Spleen (tissue), 11 donors: Measurements from ENCODE around the gene OR52A1. TPM values are rescaled to one million over a fixed set of nuclear protein-coding genes. Genes with fewer than 3 reads are reported as not detected.
"Not testable (repeated sequence)": the region's sequence is repeated elsewhere in the genome, so short reads cannot be mapped to it uniquely, and the experiment has no call there.

ENCODE experiments used
- DNase-seq: peaks from one replicate; pipeline ENCODE4 v3.0.0-alpha.2; 2020
- H3K27ac ChIP-seq, 8 donors: fragments of 200-600 bp; sonication (generic) in 7 of 8; 1 replicate in 4 of 8; 2 replicates in 4 of 8; pipeline versions ENCODE4 v1.5.0 to v1.8.0; 2016 to 2021; ENCODE audit warnings: inconsistent platforms in 4 of 8, mild to moderate bottlenecking in 4 of 8, moderate library complexity in 1 of 8
- H3K27me3 ChIP-seq, 7 donors: fragments of 200-600 bp; sonication (generic) in 6 of 7; replicated peaks in 1 of 7; 1 replicate in 4 of 7; 2 replicates in 3 of 7; pipeline versions ENCODE4 v1.5.0 to v1.8.0; 2016 to 2021; ENCODE audit warnings: inconsistent platforms in 3 of 7, mild to moderate bottlenecking in 1 of 7
- H3K36me3 ChIP-seq, 6 donors: fragments of 200-600 bp; sonication (generic) in 5 of 6; 1 replicate in 4 of 6; 2 replicates in 2 of 6; pipeline versions ENCODE4 v1.5.0 to v1.8.0; 2016 to 2021; ENCODE audit warnings: inconsistent platforms in 2 of 6
- H3K4me1 ChIP-seq, 6 donors: fragments of 200-600 bp; sonication (generic) in 5 of 6; 1 replicate in 3 of 6; 2 replicates in 3 of 6; pipeline versions ENCODE4 v1.5.0 to v1.8.0; 2016 to 2021; ENCODE audit warnings: inconsistent platforms in 3 of 6
- H3K4me3 ChIP-seq, 8 donors: fragments of 200-600 bp; sonication (generic) in 7 of 8; 1 replicate in 4 of 8; 2 replicates in 4 of 8; pipeline versions ENCODE4 v1.5.0 to v1.8.0; 2016 to 2021; ENCODE audit warnings: inconsistent platforms in 4 of 8, mild to moderate bottlenecking in 4 of 8, moderate library complexity in 2 of 8
- H3K9me3 ChIP-seq, 8 donors: fragments of 200-600 bp; sonication (generic) in 7 of 8; 1 replicate in 4 of 8; 2 replicates in 4 of 8; pipeline versions ENCODE4 v1.5.0 to v1.8.0; 2016 to 2021; ENCODE audit warnings: inconsistent platforms in 4 of 8
- CTCF ChIP-seq, 11 experiments: fragments of 200-600 bp in 7 of 11; fragments of 450-650 bp in 4 of 11; sonication (generic) in 4 of 11; IDR thresholded peaks in 8 of 11; conservative IDR thresholded peaks in 3 of 11; 1 replicate in 7 of 11; 2 replicates in 4 of 11; pipeline versions ENCODE4 v1.4.0 to v1.8.0; 2016 to 2021; ENCODE audit warnings: antibody characterized with exemption in 11 of 11, inconsistent platforms in 4 of 11, mild to moderate bottlenecking in 1 of 11
- POLR2A ChIP-seq, 3 donors: fragments of 450-650 bp; IDR thresholded peaks; one replicate each; pipeline ENCODE4 v1.5.1; 2017; ENCODE audit warnings: antibody characterized with exemption in 3 of 3, mild to moderate bottlenecking in 1 of 3
- POLR2AphosphoS5 ChIP-seq, 3 donors: sonication (generic); formaldehyde crosslinking; IDR thresholded peaks; one replicate each; pipeline ENCODE4 v1.5.1; 2017; ENCODE audit warnings: antibody characterized with exemption in 3 of 3
- WGBS, 5 donors: extraction: QIAGEN DNeasy Blood & Tissue Kit in 3 of 5; methylation state at CpG; one replicate each; pipeline versions ENCODE4 v1.1.5 to v1.1.7; 2013 to 2018; 5-methylcytosine and 5-hydroxymethylcytosine counted together
- intact Hi-C: fragments of 100-400 bp; cut with DNase I; formaldehyde crosslinking; loops from one replicate; pipeline ENCODE4 v1.15.0; 2023; ENCODE audit warnings: low total_unique reads
- polyA plus RNA-seq, 3 donors: library from polyadenylated mRNA; stranded (reverse); fragments of 200-250 nt; gene quantifications; one replicate each; pipeline ENCODE4 v1.2.1, GENCODE V29; 2013
- total RNA-seq, 7 donors: library from RNA; depleted of rRNA in 3 of 7; stranded (reverse); fragments of >200 nt in 3 of 7; fragmentation: NEBNext Ultra II Directional in 4 of 7; extraction: Animal tissue kit (Norgen Biotek cat#: 25700) in 4 of 7; gene quantifications; one replicate each; pipeline versions ENCODE4 v1.1.0 to v1.2.1, GENCODE V29; 2016 to 2021
- donor health status: healthy with polysubstance abuse.
- donor health status: DM: no; HTN: no; CAD: no; lungs with moderate emphysema.
- donor health status: DM: no; HTN: no; CAD: no.
- donor health status: Bipolar disorder and iron deficiency.
- donor health status: healthy.
- donor health status: DM: no; HTN: no; CAD: no.
- donor health status: DM: yes; HTN: yes; CAD: no.

Gene OR52A1
- total and polyA plus RNA-seq, 10 donors: not detected

- H3K9me3 ChIP-seq: no peaks in the 10 kb centered on the region
- no peaks in the 10 kb centered on the region for H3K4me1 ChIP-seq
- no peak overlapping the region for H3K4me3 ChIP-seq
- TF ChIP-seq POLR2A (IDR thresholded peaks at IDR 0.05): no peak
- no peak for TF ChIP-seq POLR2AphosphoS5 (IDR thresholded peaks at IDR 0.05)
- TF ChIP-seq CTCF (IDR thresholded peaks at IDR 0.05 in 8 of 11, conservative IDR thresholded peaks at IDR 0.05 in 3 of 11): no peak
- H3K27me3 ChIP-seq: no peaks in the 10 kb centered on the region
- WGBS, 5 donors: 79 to 91% (median 83%) methylated on average over 10 of the region's 10 CpGs
- no peaks in the 10 kb centered on the region for H3K36me3 ChIP-seq
- H3K27ac ChIP-seq: no peak overlapping the region
- DNase-seq: no peak
- intact Hi-C loops: no loop called here
Observed at GRCh38 chr11:5178046-5178837, 23.7 kb upstream of the OR52A1 start.

GRCh38 chr11:5174934-5175333 is 20.4 kb upstream of the OR52A1 start:
- H3K4me3 ChIP-seq: no peak overlapping the region
- H3K27ac ChIP-seq: no peak overlapping the region
- intact Hi-C loops: no loop called here
- H3K36me3 ChIP-seq: no peaks in the 10 kb centered on the region
- TF ChIP-seq POLR2AphosphoS5 (IDR thresholded peaks at IDR 0.05): no peak
- TF ChIP-seq CTCF (IDR thresholded peaks at IDR 0.05 in 8 of 11, conservative IDR thresholded peaks at IDR 0.05 in 3 of 11): no peak
- TF ChIP-seq POLR2A (IDR thresholded peaks at IDR 0.05): no peak
- no peaks in the 10 kb centered on the region for H3K4me1 ChIP-seq
- WGBS, 5 donors: 90 to 96% (median 95%) methylated on average over 7 of the region's 7 CpGs
- DNase-seq: no peak
- H3K9me3 ChIP-seq: no peaks in the 10 kb centered on the region
- no peaks in the 10 kb centered on the region for H3K27me3 ChIP-seq

GRCh38 chr11:5171856-5172255 is 17.3 kb upstream of the OR52A1 start:
- Histone ChIP-seq H3K9me3 (no peaks in the 10 kb centered on the region), H3K4me1 (no peaks in the 10 kb centered on the region), H3K27ac (no peak overlapping the region), H3K36me3 (no peaks in the 10 kb centered on the region), H3K27me3 (no peaks in the 10 kb centered on the region), H3K4me3 (no peak overlapping the region)
- WGBS, 5 donors: 57 to 70% (median 65%) methylated on average over 2 of the region's 2 CpGs
- no peak for TF ChIP-seq POLR2A (IDR thresholded peaks at IDR 0.05)
- TF ChIP-seq POLR2AphosphoS5 (IDR thresholded peaks at IDR 0.05): no peak
- no peak for TF ChIP-seq CTCF (IDR thresholded peaks at IDR 0.05 in 8 of 11, conservative IDR thresholded peaks at IDR 0.05 in 3 of 11)
- DNase-seq: no peak
- intact Hi-C loops: no loop called here

GRCh38 chr11:5165898-5166297 is 11.3 kb upstream of the OR52A1 start:
- H3K36me3 ChIP-seq, H3K4me3 ChIP-seq, H3K27ac ChIP-seq, intact Hi-C loops, DNase-seq, H3K4me1 ChIP-seq, H3K9me3 ChIP-seq, H3K27me3 ChIP-seq: not testable (repeated sequence)

- intact Hi-C loops, H3K36me3 ChIP-seq, H3K9me3 ChIP-seq, H3K27me3 ChIP-seq, H3K4me3 ChIP-seq, H3K27ac ChIP-seq, DNase-seq, H3K4me1 ChIP-seq: not testable (repeated sequence)
- WGBS, 5 donors: 70 to 78% (median 73%) methylated on average over 6 of the region's 6 CpGs
Observed at GRCh38 chr11:5164807-5165206, 10.2 kb upstream of the OR52A1 start.

GRCh38 chr11:5161045-5161444 is 6.5 kb upstream of the OR52A1 start:
- intact Hi-C loops, H3K9me3 ChIP-seq, H3K27me3 ChIP-seq, H3K36me3 ChIP-seq, H3K27ac ChIP-seq, H3K4me1 ChIP-seq, DNase-seq, H3K4me3 ChIP-seq: not testable (repeated sequence)
- 87 to 88% methylated on average over 1 of the region's 1 CpG; no CpG with 5 or more reads in 3 of the 5 donors for WGBS, 5 donors

- H3K27ac ChIP-seq, H3K4me3 ChIP-seq, H3K36me3 ChIP-seq, H3K9me3 ChIP-seq, DNase-seq, H3K27me3 ChIP-seq, H3K4me1 ChIP-seq, intact Hi-C loops: not testable (repeated sequence)
- 75 to 93% (median 83%) methylated on average over 4 of the region's 4 CpGs for WGBS, 5 donors
Observed at GRCh38 chr11:5160217-5160616, 5.7 kb upstream of the OR52A1 start.
